GM12801 (cell line): Measurements from ENCODE around the gene CBLB.

Experiments
- CTCF ChIP-seq: IDR thresholded peaks from one replicate; pipeline ENCODE4 v1.5.1; 2011; ENCODE audit warnings: control low read depth; ENCODE audit not compliant: insufficient read length; ENCODE audit errors: extremely low read depth

The CBLB gene

GRCh38 chr3:105714453-105714852 is 154.4 kb downstream of the CBLB start:
- TF ChIP-seq CTCF, result no peak

- TF ChIP-seq CTCF, result no peak
Measured at GRCh38 chr3:105708980-105709379, 159.8 kb downstream of the CBLB start.

GRCh38 chr3:105707009-105707408 is 161.8 kb downstream of the CBLB start:
- TF ChIP-seq CTCF, result no peak

- TF ChIP-seq CTCF, result no peak
Measured at GRCh38 chr3:105704726-105705410, 163.9 kb downstream of the CBLB start.

- no peak for TF ChIP-seq CTCF
Measured at GRCh38 chr3:105700575-105700974, 168.2 kb downstream of the CBLB start.

GRCh38 chr3:105691633-105692032 is 177.2 kb downstream of the CBLB start:
- no peak for TF ChIP-seq CTCF

GRCh38 chr3:105691053-105691452 is 177.8 kb downstream of the CBLB start:
- TF ChIP-seq CTCF, result no peak
